ENCODE data around the gene RIPPLY3. TPM values are rescaled to one million over a fixed set of nuclear protein-coding genes. Genes with fewer than 3 reads are reported as not detected.

Gene RIPPLY3
- total and polyA plus RNA-seq, 2 donors (not counting 3 experiments of a cell fraction or from before 2014, with no cell fraction given) = 0.03 TPM; not detected in 1

GRCh38 chr21:36960676-36961284 is 45.7 kb upstream of the RIPPLY3 start:
- FAIRE-seq (no peak), DNase-seq (ENCODE audit: low read depth, low spot score) (no peak)
- TF ChIP-seq FOS (IDR thresholded peaks at IDR 0.05; ENCODE audit: borderline replicate concordance, insufficient read depth, low read length) = no peak
- TF ChIP-seq JUN (IDR thresholded peaks at IDR 0.05; ENCODE audit: borderline replicate concordance, insufficient read depth, insufficient read length, low read depth) = no peak
- TF ChIP-seq POLR2A (IDR thresholded peaks at IDR 0.05; ENCODE audit: low read depth, low read length) = no peak
- TF ChIP-seq EZH2 (IDR thresholded peaks at IDR 0.05; ENCODE audit: borderline replicate concordance, low read depth, low read length, severe bottlenecking) = no peak
- no peak for TF ChIP-seq POLR2AphosphoS5 (IDR thresholded peaks at IDR 0.05; ENCODE audit: insufficient read depth, low read depth, low read length)
- no peak for TF ChIP-seq MYC (IDR thresholded peaks at IDR 0.05; ENCODE audit: low read depth, low read length)
- TF ChIP-seq GATA2 (IDR thresholded peaks at IDR 0.05; ENCODE audit: insufficient read depth, insufficient read length, low read depth, low read length) = no peak
- TF ChIP-seq, protein P1, sequence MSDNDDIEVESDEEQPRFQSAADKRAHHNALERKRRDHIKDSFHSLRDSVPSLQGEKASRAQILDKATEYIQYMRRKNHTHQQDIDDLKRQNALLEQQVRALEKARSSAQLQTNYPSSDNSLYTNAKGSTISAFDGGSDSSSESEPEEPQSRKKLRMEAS (IDR thresholded peaks at IDR 0.05; ENCODE audit: insufficient read depth, insufficient read length) = no peak
- no peak for TF ChIP-seq CTCF (IDR thresholded peaks at IDR 0.05; ENCODE audit: extremely low read depth in 1 of 2, insufficient read depth in 1 of 2, low read depth in 1 of 2, low read length in 2 of 2)
- H2AFZ ChIP-seq (ENCODE audit: low read depth, low read length) = no peak overlapping the region
- no peaks in the 10 kb centered on the region for H3K27me3 ChIP-seq (ENCODE audit: control insufficient read depth in 2 of 2, insufficient read depth in 2 of 2, low read length in 2 of 2)
- H3K9me1 ChIP-seq (replicated peaks; ENCODE audit: control insufficient read depth, extremely low read depth, insufficient read depth, low read length) = no peaks in the 10 kb centered on the region
- dilution Hi-C loops (cut with MboI; ENCODE audit: extremely low pct_ligation_motif_present, low sequenced_read_pairs) (no loop called here), intact Hi-C loops (cut with micrococcal nuclease) (no loop called here)
- POLR2A ChIA-PET = no interaction called here
- peaks cover 0 to 2% of the 10 kb centered on the region in 2 experiments for H3K36me3 ChIP-seq (ENCODE audit: control insufficient read depth in 2 of 2, extremely low read depth in 1 of 2, insufficient read depth in 2 of 2, low read length in 2 of 2)
- H3K4me2 ChIP-seq (ENCODE audit: insufficient read depth, low read length) = no peak overlapping the region
- CTCF ChIA-PET = interaction anchor here (0.9 to 1.1 kb wide), 2 partner anchors 9 to 29 kb away, joined by 3 to 4 read pairs; no protein-coding TSS in a partner anchor
- H3K79me2 ChIP-seq (ENCODE audit: control insufficient read depth, insufficient read depth, low read length) = no peaks in the 10 kb centered on the region
- H3K4me1 ChIP-seq (ENCODE audit: control insufficient read depth, extremely low read depth, insufficient read depth, low read length) = peaks cover 3% of the 10 kb centered on the region
- BruUV-seq (replicated peaks) = no TSS peak
- H3K9me3 ChIP-seq (replicated peaks; ENCODE audit: control insufficient read depth, insufficient read depth, low read length) = no peaks in the 10 kb centered on the region
- H3K4me3 ChIP-seq (replicated peaks in 1 of 3; ENCODE audit: insufficient read depth in 1 of 3, low read depth in 1 of 3, low read length in 3 of 3) = no peak overlapping the region
- no peaks in the 10 kb centered on the region for H4K20me1 ChIP-seq (replicated peaks; ENCODE audit: control insufficient read depth, extremely low read depth, insufficient read depth, low read length)
- no peak overlapping the region for H3K9ac ChIP-seq (replicated peaks; ENCODE audit: extremely low read depth, insufficient read depth, low read length)
- no peak overlapping the region for H3K27ac ChIP-seq (ENCODE audit: insufficient read depth, low read depth, low read length)
